HG03025 (cell line): ENCODE results near the gene UBE2QL1.

Experiments used
- ATAC-seq: cut with Tn5 transposase; IDR thresholded peaks from one replicate; pipeline ENCODE4 v1.9.1; 2021; ENCODE audit warnings: mild to moderate bottlenecking, moderate library complexity; ENCODE audit not compliant: unreplicated experiment, low FRiP score

Gene UBE2QL1

GRCh38 chr5:6452622-6453504 is 4.2 kb downstream of the UBE2QL1 start:
- no peak for ATAC-seq

- ATAC-seq: no peak
Measured at GRCh38 chr5:6453937-6454560, 5.4 kb downstream of the UBE2QL1 start.

GRCh38 chr5:6454628-6455053 is 6.0 kb downstream of the UBE2QL1 start:
- ATAC-seq: no peak

GRCh38 chr5:6455571-6456200 is 7.0 kb downstream of the UBE2QL1 start:
- no peak for ATAC-seq

GRCh38 chr5:6456766-6457370 is 8.2 kb downstream of the UBE2QL1 start:
- no peak for ATAC-seq

- ATAC-seq: no peak
Measured at GRCh38 chr5:6457592-6457991, 8.9 kb downstream of the UBE2QL1 start.

- ATAC-seq: no peak
Measured at GRCh38 chr5:6458833-6459232, 10.2 kb downstream of the UBE2QL1 start.

- no peak for ATAC-seq
Measured at GRCh38 chr5:6459896-6460295, 11.2 kb downstream of the UBE2QL1 start.

- ATAC-seq: no peak
Measured at GRCh38 chr5:6461006-6461405, 12.3 kb downstream of the UBE2QL1 start.

GRCh38 chr5:6461793-6462650 is 13.4 kb downstream of the UBE2QL1 start:
- no peak for ATAC-seq

- no peak for ATAC-seq
Measured at GRCh38 chr5:6462671-6463070, 14.0 kb downstream of the UBE2QL1 start.

- ATAC-seq: no peak
Measured at GRCh38 chr5:6464441-6464840, 15.8 kb downstream of the UBE2QL1 start.

GRCh38 chr5:6465831-6466790 is 17.5 kb downstream of the UBE2QL1 start:
- no peak for ATAC-seq

GRCh38 chr5:6466975-6467567 is 18.4 kb downstream of the UBE2QL1 start:
- ATAC-seq: no peak

- no peak for ATAC-seq
Measured at GRCh38 chr5:6467591-6467990, 18.9 kb downstream of the UBE2QL1 start.

- no peak for ATAC-seq
Measured at GRCh38 chr5:6468104-6468503, 19.4 kb downstream of the UBE2QL1 start.

- ATAC-seq: no peak
Measured at GRCh38 chr5:6468870-6469269, 20.2 kb downstream of the UBE2QL1 start.

- ATAC-seq: no peak
Measured at GRCh38 chr5:6469836-6470235, 21.2 kb downstream of the UBE2QL1 start.

- ATAC-seq: no peak
Measured at GRCh38 chr5:6470672-6471071, 22.0 kb downstream of the UBE2QL1 start.
